ENCODE results near the gene SELENOO. TPM values are rescaled to one million over a fixed set of nuclear protein-coding genes. Genes with fewer than 3 reads are reported as not detected.

Gene SELENOO
- total and polyA plus RNA-seq, 2 of the 13 experiments (the other 11 are each of a cell fraction or from before 2014, with no cell fraction given), result 14.4 to 19.0 TPM

- TF ChIP-seq PATZ1 (CRISPR knock-in tag; IDR thresholded peaks at IDR 0.05) (peak; percentile 53; the same call in 1 of the 2 replicates), SRSF1 (optimal IDR thresholded peaks at IDR 0.05; ENCODE audit: low read depth, low read length) (no peak), ZNF121 (CRISPR knock-in tag; IDR thresholded peaks at IDR 0.05) (no peak), FOXO1 (CRISPR knock-in tag; IDR thresholded peaks at IDR 0.05) (0 out of 2 replicates have a peak, but pooled peaks have one; percentile 11)
Observed at GRCh38 chr22:50169774-50170341, 31.0 kb upstream of the SELENOO start (continued).

GRCh38 chr22:50170453-50171318 lies 30.1 kb upstream of the SELENOO start, which contains the start of gene PANX2:
Gene PANX2 (plus strand): TSS chr22:50170731. CDS start chr22:50170731, 0 bp downstream.
- ATAC-seq, result no peak
- H3K4me2 ChIP-seq (ENCODE audit: low read depth, low read length), result peak within 1 kb of the TSS; percentile 66
- no peak for TF ChIP-seq TRAFD1 (CRISPR knock-in tag; IDR thresholded peaks at IDR 0.05; ENCODE audit: borderline replicate concordance)
- TF ChIP-seq TBX2 (CRISPR knock-in tag; IDR thresholded peaks at IDR 0.05; ENCODE audit: borderline replicate concordance), result no peak
- no peak for TF ChIP-seq ZKSCAN8 (CRISPR knock-in tag; IDR thresholded peaks at IDR 0.05; ENCODE audit: borderline replicate concordance)
- TF ChIP-seq NONO (IDR thresholded peaks at IDR 0.05), result no peak
- TF ChIP-seq NONO (CRISPR knock-in tag; conservative IDR thresholded peaks at IDR 0.05), result no peak
- 0 out of 2 replicates have a peak, but pooled peaks have one; percentile 7 for TF ChIP-seq HOXA3 (CRISPR knock-in tag; IDR thresholded peaks at IDR 0.05)
- no peak for TF ChIP-seq ZNF878 (CRISPR knock-in tag; IDR thresholded peaks at IDR 0.05)
- TF ChIP-seq ZNF782 (CRISPR knock-in tag; IDR thresholded peaks at IDR 0.05; ENCODE audit: borderline replicate concordance), result no peak
- no peak for TF ChIP-seq PAX8 (CRISPR knock-in tag; IDR thresholded peaks at IDR 0.05; ENCODE audit: borderline replicate concordance)
- TF ChIP-seq ZBTB38 (CRISPR knock-in tag; IDR thresholded peaks at IDR 0.05), result peak; percentile 37; the same call in 1 of the 2 replicates
- no peak for TF ChIP-seq REXO4 (CRISPR knock-in tag; IDR thresholded peaks at IDR 0.05; ENCODE audit: borderline replicate concordance)
- TF ChIP-seq, protein P1, sequence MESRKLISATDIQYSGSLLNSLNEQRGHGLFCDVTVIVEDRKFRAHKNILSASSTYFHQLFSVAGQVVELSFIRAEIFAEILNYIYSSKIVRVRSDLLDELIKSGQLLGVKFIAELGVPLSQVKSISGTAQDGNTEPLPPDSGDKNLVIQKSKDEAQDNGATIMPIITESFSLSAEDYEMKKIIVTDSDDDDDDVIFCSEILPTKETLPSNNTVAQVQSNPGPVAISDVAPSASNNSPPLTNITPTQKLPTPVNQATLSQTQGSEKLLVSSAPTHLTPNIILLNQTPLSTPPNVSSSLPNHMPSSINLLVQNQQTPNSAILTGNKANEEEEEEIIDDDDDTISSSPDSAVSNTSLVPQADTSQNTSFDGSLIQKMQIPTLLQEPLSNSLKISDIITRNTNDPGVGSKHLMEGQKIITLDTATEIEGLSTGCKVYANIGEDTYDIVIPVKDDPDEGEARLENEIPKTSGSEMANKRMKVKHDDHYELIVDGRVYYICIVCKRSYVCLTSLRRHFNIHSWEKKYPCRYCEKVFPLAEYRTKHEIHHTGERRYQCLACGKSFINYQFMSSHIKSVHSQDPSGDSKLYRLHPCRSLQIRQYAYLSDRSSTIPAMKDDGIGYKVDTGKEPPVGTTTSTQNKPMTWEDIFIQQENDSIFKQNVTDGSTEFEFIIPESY (CRISPR knock-in tag; IDR thresholded peaks at IDR 0.05), result 0 out of 2 replicates have a peak, but pooled peaks have one; percentile 13

More at GRCh38 chr22:50170453-50171318, 30.1 kb upstream of the SELENOO start, which contains the start of gene PANX2:
- intact Hi-C loops (cut with micrococcal nuclease; ENCODE audit: unreplicated experiment), result no loop called here
- no peak for DNase-seq (ENCODE audit: low spot score)
- peaks cover 0 to 11% of the 10 kb centered on the region in 2 experiments; a peak in 2 of 5 replicates for H3K27me3 ChIP-seq (ENCODE audit: control insufficient read depth in 1 of 2, insufficient read depth in 2 of 2, low read length in 2 of 2)
- 73% methylated on average over 68 of the region's 105 CpGs for whole genome bisulfite sequencing (ENCODE audit: low lambda C conversion rate)
- in situ Hi-C loops (cut with HindIII; ENCODE audit: extremely low pct_ligation_motif_present, low pct_unique_long_range_greater_than_20kb), result no loop called here
- peak within 1 kb of the TSS; percentile 55 for H3K9ac ChIP-seq (ENCODE audit: insufficient read depth, low read depth, low read length)
- peak within 1 kb of the TSS; percentile 45 for H3K27ac ChIP-seq (ENCODE audit: extremely low read length, insufficient read depth, low read length)
- H4K20me1 ChIP-seq (ENCODE audit: insufficient read depth, low read length), result no peaks in the 10 kb centered on the region
- BruUV-seq (replicated peaks), result no TSS peak
- no peaks in the 10 kb centered on the region for H3K9me3 ChIP-seq (ENCODE audit: low read length)
- peaks cover 19% of the 10 kb centered on the region for H3K4me1 ChIP-seq (ENCODE audit: insufficient read depth, low read length)
- H3K79me2 ChIP-seq (ENCODE audit: insufficient read depth, low read length), result no peaks in the 10 kb centered on the region
- no peak for FAIRE-seq
- ChIA-PET CTCF (ENCODE audit: low intra/inter-chr PET ratio, low total read pairs) (no interaction called here), POLR2A (interaction anchor here (1.2 kb wide), 1 partner anchor 16 kb away, joined by 3 read pairs; no protein-coding TSS in a partner anchor)
- no peaks in the 10 kb centered on the region for H3K36me3 ChIP-seq (replicated peaks in 1 of 2; ENCODE audit: control insufficient read depth in 1 of 2, insufficient read depth in 2 of 2, low read length in 2 of 2)
- peak within 1 kb of the TSS; percentile 47 to 64 (median 49); a peak in 4 of 6 replicates for H3K4me3 ChIP-seq (replicated peaks in 1 of 3; ENCODE audit: insufficient read depth in 1 of 3, low read depth in 2 of 3, low read length in 3 of 3)
- H2AFZ ChIP-seq (ENCODE audit: low read length), result no peak within 1 kb of the TSS

Measured in HepG2 (cell line).